ENCODE measurements around the gene ITGA7. TPM values are rescaled to one million over a fixed set of nuclear protein-coding genes. Genes with fewer than 3 reads are reported as not detected.

Gene ITGA7
- total RNA-seq, 2 donors from 2014 or later, result 285 to 317 TPM

DNA sequence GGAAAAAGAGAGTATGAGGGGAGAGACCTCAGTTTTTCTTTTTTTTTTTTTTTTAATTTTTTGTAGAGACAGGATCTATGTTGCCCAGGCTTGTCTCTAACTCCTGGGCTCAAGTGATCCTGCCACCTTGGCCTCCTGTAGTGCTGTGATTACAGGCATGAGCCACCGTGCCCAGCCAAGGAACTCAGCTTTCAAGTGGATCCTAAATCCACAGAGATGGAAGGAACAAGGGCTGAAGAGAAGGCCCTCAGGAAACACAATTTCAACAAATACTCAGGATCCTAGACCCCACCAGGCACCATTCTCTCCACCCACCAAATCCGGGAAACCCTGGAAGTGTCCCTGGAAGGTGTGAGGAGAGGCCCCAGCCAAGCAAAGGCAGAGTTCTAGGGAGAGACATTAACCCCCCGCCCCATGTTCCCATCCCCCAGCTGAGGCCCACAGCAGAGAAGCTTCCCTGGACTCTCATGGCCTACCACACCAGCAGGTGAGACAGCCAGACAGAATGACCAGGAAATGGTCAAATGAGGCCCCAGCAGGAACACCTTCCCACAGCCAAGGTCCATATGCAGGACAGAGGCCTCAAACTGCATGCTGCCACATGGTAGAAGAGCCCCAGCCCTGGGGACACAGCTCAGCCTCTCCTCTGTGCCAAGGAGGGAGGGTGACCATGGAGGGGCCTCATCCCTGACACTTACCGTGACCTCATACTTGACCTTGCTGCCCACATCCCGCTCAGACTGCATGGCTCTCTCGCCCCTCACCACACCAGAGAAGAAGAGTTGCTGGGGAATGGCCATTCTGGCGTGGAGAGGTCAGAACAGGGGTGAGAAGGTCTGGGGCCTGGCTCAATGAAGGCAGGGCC is 14.1 kb downstream of the ITGA7 start:
- Histone ChIP-seq H3K36me3 (peaks cover 73% of the 10 kb centered on the region), H3K27me3 (replicated peaks; ENCODE audit: insufficient read depth) (no peaks in the 10 kb centered on the region), H3K27ac (no peak overlapping the region), H3K4me1 (ENCODE audit: control insufficient read depth in 1 of 2, low read depth in 2 of 2) (no peaks in the 10 kb centered on the region), H3K9me3 (no peaks in the 10 kb centered on the region), H3K4me3 (no peak overlapping the region)
- ATAC-seq (ENCODE audit: insufficient number of reproducible peaks, low FRiP score, low read depth) (no peak), DNase-seq (ENCODE audit: low spot score) (no peak)
- TF ChIP-seq CTCF (IDR thresholded peaks at IDR 0.05), result no peak

DNA sequence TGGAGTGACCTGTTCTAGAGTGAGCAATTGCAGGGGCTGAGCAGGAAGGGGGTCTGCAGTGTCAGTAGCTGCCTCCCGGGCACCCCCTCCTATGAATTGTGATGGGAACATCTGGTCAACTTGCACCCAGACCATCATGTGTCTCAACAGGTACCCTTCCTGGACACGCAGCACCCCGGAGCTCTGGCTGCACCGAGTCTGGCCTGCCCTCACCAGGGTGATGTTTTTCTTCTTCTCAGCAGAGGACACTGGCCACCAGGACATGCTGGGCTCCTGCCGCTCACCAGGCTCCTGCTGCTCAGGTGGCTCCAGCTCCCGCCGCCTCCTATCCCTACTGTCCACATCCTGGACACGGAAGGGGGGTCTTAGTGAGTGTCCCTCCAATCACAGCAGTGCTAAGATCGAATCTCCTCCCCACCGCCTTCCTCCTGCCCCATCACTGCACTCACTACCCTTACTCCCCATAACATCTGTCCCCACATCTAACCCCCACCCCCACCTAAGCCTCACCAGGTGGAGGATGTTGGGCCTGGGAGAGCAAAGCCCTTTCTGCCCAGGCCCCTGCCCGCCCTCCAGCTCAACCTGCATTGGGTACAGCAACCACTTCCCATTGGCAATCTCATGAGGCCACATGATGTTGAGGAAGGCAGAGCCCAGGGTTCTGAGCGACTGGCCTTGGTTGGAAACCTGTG is 14.9 kb downstream of the ITGA7 start:
- peaks cover 75% of the 10 kb centered on the region for H3K36me3 ChIP-seq
- TF ChIP-seq CTCF (IDR thresholded peaks at IDR 0.05), result no peak
- no peaks in the 10 kb centered on the region for H3K27me3 ChIP-seq (replicated peaks; ENCODE audit: insufficient read depth)
- no peak for DNase-seq (ENCODE audit: low spot score)
- no peak overlapping the region for H3K27ac ChIP-seq
- H3K4me3 ChIP-seq, result no peak overlapping the region
- H3K9me3 ChIP-seq, result no peaks in the 10 kb centered on the region
- ATAC-seq (ENCODE audit: insufficient number of reproducible peaks, low FRiP score, low read depth), result no peak
- H3K4me1 ChIP-seq (ENCODE audit: control insufficient read depth in 1 of 2, low read depth in 2 of 2), result no peaks in the 10 kb centered on the region

GRCh38 chr12:55688716-55689655 is 18.7 kb downstream of the ITGA7 start:
- Histone ChIP-seq H3K9me3 (no peaks in the 10 kb centered on the region), H3K27ac (no peak overlapping the region), H3K36me3 (peaks cover 67% of the 10 kb centered on the region), H3K4me3 (no peak overlapping the region), H3K4me1 (ENCODE audit: control insufficient read depth in 1 of 2, low read depth in 2 of 2) (no peaks in the 10 kb centered on the region), H3K27me3 (replicated peaks; ENCODE audit: insufficient read depth) (no peaks in the 10 kb centered on the region)
- ATAC-seq (ENCODE audit: insufficient number of reproducible peaks, low FRiP score, low read depth) (no peak), DNase-seq (ENCODE audit: low spot score) (no peak)
- no peak for TF ChIP-seq CTCF (IDR thresholded peaks at IDR 0.05)

- no peaks in the 10 kb centered on the region for H3K27me3 ChIP-seq (replicated peaks; ENCODE audit: insufficient read depth)
- no peak for TF ChIP-seq CTCF (IDR thresholded peaks at IDR 0.05)
- DNase-seq (ENCODE audit: low spot score), result no peak
- no peaks in the 10 kb centered on the region for H3K9me3 ChIP-seq
- no peaks in the 10 kb centered on the region for H3K4me1 ChIP-seq (ENCODE audit: control insufficient read depth in 1 of 2, low read depth in 2 of 2)
- no peak overlapping the region for H3K4me3 ChIP-seq
- no peak overlapping the region for H3K27ac ChIP-seq
- no peak for ATAC-seq (ENCODE audit: insufficient number of reproducible peaks, low FRiP score, low read depth)
- peaks cover 54% of the 10 kb centered on the region for H3K36me3 ChIP-seq
Observed at GRCh38 chr12:55687746-55688145, 20.0 kb downstream of the ITGA7 start.

All from thoracic aorta (tissue), 2 donors.